ENCODE results near the gene IFT172. TPM values are rescaled to one million over a fixed set of nuclear protein-coding genes. Genes with fewer than 3 reads are reported as not detected.

The IFT172 gene
- total RNA-seq, 6 experiments from 2014 or later, result 9.8 to 15.2 (median 13.2) TPM

DNA sequence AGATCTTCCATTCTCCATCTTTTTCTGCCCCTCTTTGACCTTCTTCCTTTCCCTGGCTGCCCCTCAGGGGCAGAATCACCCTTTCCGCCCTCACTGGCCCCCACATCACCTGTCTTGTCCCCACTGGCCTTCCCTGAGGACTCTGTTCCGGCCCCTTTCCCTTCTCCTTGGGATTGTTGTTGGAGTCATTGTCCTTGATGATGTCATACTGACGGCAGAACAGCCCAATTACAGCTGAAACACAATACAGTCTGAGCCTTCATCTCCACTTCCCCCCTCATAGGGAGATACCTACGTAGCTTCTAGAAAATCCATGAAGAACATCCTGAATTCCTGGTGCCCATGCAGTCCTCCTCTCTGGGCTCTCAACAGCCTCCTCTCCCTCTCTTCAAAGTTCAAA is 3.0 kb upstream of the IFT172 start:
- H3K27ac Mint-ChIP-seq, result no peak overlapping the region
- peaks cover 21% of the 10 kb centered on the region for H3K27me3 Mint-ChIP-seq (ENCODE audit: insufficient read depth)
- DNase-seq, result no peak
- H3K4me3 Mint-ChIP-seq, result no peak overlapping the region
- H3K9me3 Mint-ChIP-seq, result no peaks in the 10 kb centered on the region
- TF ChIP-seq, protein P1, sequence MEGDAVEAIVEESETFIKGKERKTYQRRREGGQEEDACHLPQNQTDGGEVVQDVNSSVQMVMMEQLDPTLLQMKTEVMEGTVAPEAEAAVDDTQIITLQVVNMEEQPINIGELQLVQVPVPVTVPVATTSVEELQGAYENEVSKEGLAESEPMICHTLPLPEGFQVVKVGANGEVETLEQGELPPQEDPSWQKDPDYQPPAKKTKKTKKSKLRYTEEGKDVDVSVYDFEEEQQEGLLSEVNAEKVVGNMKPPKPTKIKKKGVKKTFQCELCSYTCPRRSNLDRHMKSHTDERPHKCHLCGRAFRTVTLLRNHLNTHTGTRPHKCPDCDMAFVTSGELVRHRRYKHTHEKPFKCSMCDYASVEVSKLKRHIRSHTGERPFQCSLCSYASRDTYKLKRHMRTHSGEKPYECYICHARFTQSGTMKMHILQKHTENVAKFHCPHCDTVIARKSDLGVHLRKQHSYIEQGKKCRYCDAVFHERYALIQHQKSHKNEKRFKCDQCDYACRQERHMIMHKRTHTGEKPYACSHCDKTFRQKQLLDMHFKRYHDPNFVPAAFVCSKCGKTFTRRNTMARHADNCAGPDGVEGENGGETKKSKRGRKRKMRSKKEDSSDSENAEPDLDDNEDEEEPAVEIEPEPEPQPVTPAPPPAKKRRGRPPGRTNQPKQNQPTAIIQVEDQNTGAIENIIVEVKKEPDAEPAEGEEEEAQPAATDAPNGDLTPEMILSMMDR (IDR thresholded peaks at IDR 0.05), result no peak
- no peaks in the 10 kb centered on the region for H3K36me3 Mint-ChIP-seq (ENCODE audit: low read depth)
- H3K4me1 Mint-ChIP-seq (ENCODE audit: low read depth), result peaks cover 38% of the 10 kb centered on the region

DNA sequence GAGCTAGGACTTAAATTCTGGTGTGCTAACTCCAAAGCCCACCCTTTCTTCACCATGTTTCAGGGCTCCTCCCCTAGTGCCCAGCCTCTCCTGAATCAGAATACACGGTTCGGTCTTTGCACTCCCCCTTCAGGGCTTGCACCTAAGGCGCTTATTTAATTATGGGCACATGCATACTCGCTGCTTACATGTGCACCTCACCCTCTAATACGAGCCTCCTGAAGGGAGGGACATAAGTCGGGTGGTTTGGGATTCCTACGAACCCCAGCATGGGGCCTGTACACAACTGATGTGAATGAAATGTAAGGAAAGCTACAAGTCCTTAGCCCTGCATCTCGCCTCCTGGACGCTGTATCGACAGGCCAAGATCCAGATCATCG is 435 bp downstream of the IFT172 start:
- Mint-ChIP-seq H3K4me3 (peak overlapping the region; percentile 95), H3K9me3 (no peaks in the 10 kb centered on the region), H3K4me1 (ENCODE audit: low read depth) (peaks cover 20% of the 10 kb centered on the region), H3K36me3 (ENCODE audit: low read depth) (no peaks in the 10 kb centered on the region), H3K27ac (peak overlapping the region; percentile 87), H3K27me3 (ENCODE audit: insufficient read depth) (peaks cover 12% of the 10 kb centered on the region)
- no peak for DNase-seq
- TF ChIP-seq, protein P1 (IDR thresholded peaks at IDR 0.05), result peak; percentile 12; the same call in 1 of the 2 replicates

DNA sequence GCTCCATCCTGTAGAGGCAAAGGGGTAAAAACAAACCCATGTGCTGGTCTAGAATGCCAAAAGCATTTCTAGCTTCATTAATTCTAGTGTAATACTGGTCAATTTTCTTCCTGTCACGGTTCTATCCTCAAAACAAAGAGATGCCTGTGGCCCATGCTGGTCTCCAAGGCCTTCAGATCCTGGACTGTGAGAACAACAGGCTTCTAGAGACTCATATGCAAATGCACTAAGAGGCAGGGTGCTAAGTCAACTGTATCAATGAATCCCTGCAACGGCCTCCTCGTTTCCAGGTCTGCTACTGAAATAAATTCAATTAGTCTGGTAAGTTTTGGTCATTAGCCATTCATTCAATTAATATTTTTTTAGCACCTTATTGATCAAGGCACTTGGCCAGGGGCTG is 4.0 kb downstream of the IFT172 start:
- Mint-ChIP-seq H3K4me3 (no peak overlapping the region), H3K36me3 (ENCODE audit: low read depth) (no peaks in the 10 kb centered on the region), H3K4me1 (ENCODE audit: low read depth) (peaks cover 20% of the 10 kb centered on the region), H3K9me3 (no peaks in the 10 kb centered on the region), H3K27me3 (ENCODE audit: insufficient read depth) (no peaks in the 10 kb centered on the region), H3K27ac (no peak overlapping the region)
- DNase-seq, result no peak
- TF ChIP-seq, protein P1 (IDR thresholded peaks at IDR 0.05), result no peak

DNA sequence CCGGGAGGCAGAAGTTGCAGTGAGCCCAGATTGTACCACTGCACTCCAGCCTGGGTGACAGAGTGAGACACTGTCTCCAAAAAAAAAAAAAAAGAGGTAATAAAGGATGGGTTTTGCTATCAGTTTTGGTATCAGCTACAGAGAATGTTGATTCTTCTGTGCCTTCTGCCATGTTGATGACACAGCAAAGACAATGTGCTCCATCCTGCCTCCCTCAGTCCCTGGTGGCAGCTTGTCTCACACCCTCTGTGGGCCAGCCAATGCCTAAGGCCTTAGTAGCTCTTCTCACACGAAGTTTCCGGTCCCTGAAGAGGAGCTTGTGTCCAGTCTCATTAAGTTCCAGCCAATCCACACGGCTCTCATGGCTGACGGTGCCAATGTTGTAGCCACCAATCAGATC is 17.6 kb downstream of the IFT172 start:
- H3K27me3 Mint-ChIP-seq (ENCODE audit: insufficient read depth), result no peaks in the 10 kb centered on the region
- no peak overlapping the region for H3K4me3 Mint-ChIP-seq
- no peaks in the 10 kb centered on the region for H3K4me1 Mint-ChIP-seq (ENCODE audit: low read depth)
- no peak for DNase-seq
- no peaks in the 10 kb centered on the region for H3K9me3 Mint-ChIP-seq
- H3K36me3 Mint-ChIP-seq (ENCODE audit: low read depth), result peaks cover 18% of the 10 kb centered on the region
- TF ChIP-seq, protein P1 (IDR thresholded peaks at IDR 0.05), result no peak
- H3K27ac Mint-ChIP-seq, result no peak overlapping the region

DNA sequence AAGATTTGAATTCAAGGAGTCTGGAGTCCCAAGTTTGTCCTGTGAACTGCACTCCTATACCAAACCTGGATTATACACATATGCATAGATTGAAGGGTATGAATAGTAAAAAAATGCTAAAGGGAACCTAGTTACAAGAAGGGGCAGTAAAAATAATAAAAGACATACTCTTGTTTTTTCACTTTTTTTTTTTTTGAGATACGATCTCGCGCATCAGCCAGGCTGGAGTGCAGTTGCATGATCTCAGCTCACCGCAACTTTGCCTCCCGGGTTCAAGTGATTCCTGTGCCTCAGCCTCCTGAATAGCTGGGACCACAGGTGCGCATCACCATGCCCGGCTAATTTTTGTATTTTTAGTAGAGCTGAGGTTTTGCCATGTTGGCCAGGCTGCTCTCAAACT is 25.1 kb downstream of the IFT172 start:
- TF ChIP-seq, protein P1 (IDR thresholded peaks at IDR 0.05), result no peak
- no peak for DNase-seq

DNA sequence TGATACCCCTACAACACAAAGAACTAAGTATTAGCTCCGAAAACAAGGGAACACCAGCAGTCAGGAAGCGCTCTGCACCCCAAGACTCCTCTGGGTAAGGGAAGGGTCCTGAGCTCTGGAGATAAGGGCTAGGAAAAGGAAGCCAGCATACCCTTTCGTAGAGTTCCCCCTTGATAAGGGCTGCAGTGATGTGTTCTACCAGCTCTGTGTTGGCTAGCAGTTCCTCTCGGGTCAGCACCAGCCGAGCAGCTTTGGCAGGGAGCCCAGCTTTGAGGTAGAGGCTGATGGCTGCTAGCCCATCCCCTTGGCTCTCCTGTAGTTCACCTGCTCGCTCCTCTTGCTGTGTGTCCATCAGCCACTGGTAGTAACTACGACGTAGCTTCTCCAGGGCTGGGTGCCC is 28.4 kb downstream of the IFT172 start:
- H3K27me3 Mint-ChIP-seq (ENCODE audit: insufficient read depth), result peaks cover 4% of the 10 kb centered on the region; the same call in 1 of the 2 replicates
- H3K4me1 Mint-ChIP-seq (ENCODE audit: low read depth), result no peaks in the 10 kb centered on the region
- TF ChIP-seq, protein P1 (IDR thresholded peaks at IDR 0.05), result no peak
- no peaks in the 10 kb centered on the region for H3K9me3 Mint-ChIP-seq
- no peak for DNase-seq
- H3K27ac Mint-ChIP-seq, result no peak overlapping the region
- peaks cover 16% of the 10 kb centered on the region for H3K36me3 Mint-ChIP-seq (ENCODE audit: low read depth)
- H3K4me3 Mint-ChIP-seq, result no peak overlapping the region

More for the DNA sequence above, 25.1 kb downstream of the IFT172 start:
- Mint-ChIP-seq H3K27ac (no peak overlapping the region), H3K4me3 (no peak overlapping the region), H3K36me3 (ENCODE audit: low read depth) (peaks cover 9% of the 10 kb centered on the region), H3K27me3 (ENCODE audit: insufficient read depth) (peaks cover 4% of the 10 kb centered on the region; the same call in 1 of the 2 replicates), H3K9me3 (no peaks in the 10 kb centered on the region), H3K4me1 (ENCODE audit: low read depth) (no peaks in the 10 kb centered on the region)

Data from HFFc6 (cell line).